SK-N-SH (cell line): ENCODE data around the gene IL4R. TPM values are rescaled to one million over a fixed set of nuclear protein-coding genes. Genes with fewer than 3 reads are reported as not detected.

ENCODE experiments used
- CTCF ChIA-PET: fragments of 300-600, 350-600 bp; formaldehyde crosslinking; extraction: SDS; loops from one replicate; lab custom pipeline; 2021; lab: Yijun Ruan, JAX
- POLR2A ChIA-PET: fragments of 350-600 bp; sonication (Branson Sonifier 250); formaldehyde crosslinking; extraction: SDS; loops from one replicate; lab custom pipeline; 2020; ENCODE audit warnings: antibody characterized with exemption, inconsistent platforms; lab: Yijun Ruan, JAX
- DNase-seq: peaks from one replicate; pipeline ENCODE4 v3.0.0; 2012
- H2AFZ ChIP-seq: fragments of 200-600 bp; sonication (generic); 2 replicates; pipeline ENCODE4 v1.8.1; 2016; ENCODE audit warnings: antibody characterized with exemption, mild to moderate bottlenecking, low read depth
- H3F3A ChIP-seq: fragments of 200-600 bp; sonication (generic); replicated peaks from 2 replicates; pipeline ENCODE3; 2016; ENCODE audit warnings: antibody characterized with exemption, mild to moderate bottlenecking; ENCODE audit not compliant: insufficient read depth
- H3K27ac ChIP-seq, 2 experiments: fragments of 200-500 bp in 1 of 2; fragments of 200-600 bp in 1 of 2; sonication (Bioruptor generic) in 1 of 2; sonication (generic), shearing (Covaris generic) in 1 of 2; 2 replicates each; pipeline versions ENCODE4 v1.5.1 to v1.6.1; 2014 to 2016; ENCODE audit warnings: low read depth in 2 of 2, inconsistent platforms in 1 of 2, low read length in 1 of 2, mild to moderate bottlenecking in 1 of 2, mixed read lengths in 1 of 2
- H3K27me3 ChIP-seq: fragments of 200-600 bp; sonication (generic), shearing (Covaris generic); 2 replicates; pipeline ENCODE4 v1.6.1; 2016; ENCODE audit warnings: mixed run types; ENCODE audit not compliant: insufficient read depth
- H3K36me3 ChIP-seq, 2 experiments: fragments of 200-500 bp in 1 of 2; fragments of 200-600 bp in 1 of 2; sonication (Bioruptor generic) in 1 of 2; sonication (generic) in 1 of 2; replicated peaks in 1 of 2; 2 replicates each; pipeline versions ENCODE3 to v1.5.1; 2014 to 2016; ENCODE audit warnings: low read length in 1 of 2, mild to moderate bottlenecking in 1 of 2; ENCODE audit not compliant: insufficient read depth in 2 of 2, control insufficient read depth in 1 of 2
- H3K4me1 ChIP-seq, 2 experiments: fragments of 200-500 bp in 1 of 2; fragments of 200-600 bp in 1 of 2; sonication (Bioruptor generic) in 1 of 2; sonication (generic), shearing (Covaris generic) in 1 of 2; 2 replicates each; pipeline versions ENCODE4 v1.5.1 to v1.6.1; 2014 to 2016; ENCODE audit warnings: low read depth in 1 of 2, low read length in 1 of 2, mixed run types in 1 of 2; ENCODE audit not compliant: insufficient read depth in 2 of 2, control insufficient read depth in 1 of 2
- H3K4me2 ChIP-seq: fragments of 200-600 bp; sonication (generic), shearing (Covaris generic); 2 replicates; pipeline ENCODE4 v1.6.1; 2017; ENCODE audit warnings: mixed run types
- H3K4me3 ChIP-seq, 2 experiments: fragments of 200-500 bp in 1 of 2; fragments of 200-600 bp in 1 of 2; sonication (Bioruptor generic) in 1 of 2; sonication (generic), shearing (Covaris generic) in 1 of 2; 2 replicates each; pipeline versions ENCODE4 v1.5.1 to v1.8.1; 2014 to 2016; ENCODE audit warnings: low read depth in 2 of 2, inconsistent platforms in 1 of 2, low read length in 1 of 2, mild to moderate bottlenecking in 1 of 2, mixed read lengths in 1 of 2, moderate library complexity in 1 of 2
- H3K79me2 ChIP-seq: fragments of 200-600 bp; sonication (generic); 2 replicates; pipeline ENCODE4 v1.8.1; 2017; ENCODE audit warnings: mild to moderate bottlenecking; ENCODE audit not compliant: insufficient read depth
- H3K9ac ChIP-seq: fragments of 200-600 bp; sonication (generic); 2 replicates; pipeline ENCODE4 v1.6.1; 2017; ENCODE audit warnings: mixed run types
- H3K9me2 ChIP-seq: fragments of 200-600 bp; sonication (generic); 2 replicates; pipeline ENCODE4 v1.6.1; 2017; ENCODE audit warnings: mixed run types
- H3K9me3 ChIP-seq: fragments of 200-600 bp; sonication (generic); 2 replicates; pipeline ENCODE4 v1.6.1; 2017; ENCODE audit warnings: mixed run types, mild to moderate bottlenecking, moderate library complexity
- H4K20me1 ChIP-seq: fragments of 200-600 bp; sonication (generic); 2 replicates; pipeline ENCODE4 v1.6.1; 2017; ENCODE audit warnings: mild to moderate bottlenecking, mixed run types; ENCODE audit not compliant: insufficient read depth
- CTCF ChIP-seq: fragments of 200-600 bp; sonication (generic); IDR thresholded peaks from 2 replicates; pipeline ENCODE4 v1.6.1; 2017; ENCODE audit warnings: antibody characterized with exemption, mild to moderate bottlenecking, moderate library complexity
- EP300 ChIP-seq, 2 experiments: IDR thresholded peaks; 2 replicates each; pipeline versions ENCODE4 v1.4.0 to v1.6.1; 2012; ENCODE audit warnings: borderline replicate concordance in 1 of 2, low read depth in 1 of 2, low read length in 1 of 2
- GABPA ChIP-seq: IDR thresholded peaks from 2 replicates; pipeline ENCODE4 v1.4.0; 2012; ENCODE audit warnings: low read depth, mild to moderate bottlenecking
- GATA2 ChIP-seq: sonication (generic); formaldehyde crosslinking; IDR thresholded peaks from 2 replicates; pipeline ENCODE4 v1.5.0; 2020; ENCODE audit warnings: mild to moderate bottlenecking, missing genetic modification reagents
- JUND ChIP-seq: IDR thresholded peaks from 2 replicates; pipeline ENCODE4 v1.4.0; 2012
- POLR2AphosphoS5 ChIP-seq: IDR thresholded peaks from 2 replicates; pipeline ENCODE4 v1.6.1; 2012; ENCODE audit warnings: low read depth, low read length
- RCOR1 ChIP-seq: fragments of 150-350 bp; IDR thresholded peaks from 2 replicates; pipeline ENCODE4 v1.6.1; 2017; ENCODE audit warnings: antibody characterized with exemption, low read length
- RFX5 ChIP-seq: IDR thresholded peaks from 2 replicates; pipeline ENCODE4 v1.6.1; 2012; ENCODE audit warnings: mild to moderate bottlenecking, improper control_type of control experiment, low read length
- TCF12 ChIP-seq: IDR thresholded peaks from 2 replicates; pipeline ENCODE4 v1.4.0; 2012
- ZBTB33 ChIP-seq: IDR thresholded peaks from 2 replicates; pipeline ENCODE4 v1.4.0; 2012; ENCODE audit warnings: low read depth, borderline replicate concordance
- WGBS: methylation state at CpG from one replicate; pipeline ENCODE4 v1.1.6; 2017; ENCODE audit warnings: low lambda C conversion rate; 5-methylcytosine and 5-hydroxymethylcytosine counted together
- polyA plus RNA-seq, 3 experiments: library from polyadenylated mRNA; depleted of rRNA; stranded (reverse); fragments of >200 nt; gene quantifications; 2 replicates each; pipeline ENCODE4 v1.2.3, GENCODE V29; 2012
- TF ChIP-seq, protein P1 (sequence below): fragments of 150-350 bp; IDR thresholded peaks from 2 replicates; pipeline ENCODE4 v1.6.1; 2017; ENCODE audit warnings: antibody characterized with exemption, low read length, low read depth, borderline replicate concordance
- TF ChIP-seq, protein P2 (sequence below): IDR thresholded peaks from 2 replicates; pipeline ENCODE4 v1.4.0; 2012; ENCODE audit warnings: low read depth, borderline replicate concordance

IL4R gene
- polyA plus RNA-seq, 1 of the 3 experiments (the other 2 are of a cell fraction) = 16.1 TPM

GRCh38 chr16:27337024-27337423 lies 23.2 kb downstream of the IL4R start:
- Histone ChIP-seq H3K79me2 (peaks cover 49% of the 10 kb centered on the region), H2AFZ (no peak overlapping the region)
- POLR2A ChIA-PET = no interaction called here

More at GRCh38 chr16:27337024-27337423, 23.2 kb downstream of the IL4R start:
- Histone ChIP-seq H3K27me3 (no peaks in the 10 kb centered on the region), H3K4me1 (peaks cover 0 to 16% of the 10 kb centered on the region in 2 experiments; a peak in 2 of 4 replicates), H3K27ac (no peak overlapping the region), H4K20me1 (no peaks in the 10 kb centered on the region), H3K9ac (no peak overlapping the region), H3K9me3 (no peaks in the 10 kb centered on the region), H3K4me2 (no peak overlapping the region), H3K4me3 (no peak overlapping the region), H3K36me3 (peaks cover 0 to 18% of the 10 kb centered on the region in 2 experiments), H3F3A (peaks cover 13% of the 10 kb centered on the region), H3K9me2 (no peaks in the 10 kb centered on the region)
- TF ChIP-seq TCF12 (no peak), GATA2 (CRISPR knock-in tag) (no peak), RCOR1 (no peak), CTCF (no peak), POLR2AphosphoS5 (no peak), ZBTB33 (no peak), JUND (no peak), GABPA (no peak), EP300 (IDR thresholded peaks at IDR 0.05; ENCODE audit: borderline replicate concordance in 1 of 2, low read depth in 1 of 2, low read length in 1 of 2) (no peak), RFX5 (no peak)
- TF ChIP-seq, protein P1, sequence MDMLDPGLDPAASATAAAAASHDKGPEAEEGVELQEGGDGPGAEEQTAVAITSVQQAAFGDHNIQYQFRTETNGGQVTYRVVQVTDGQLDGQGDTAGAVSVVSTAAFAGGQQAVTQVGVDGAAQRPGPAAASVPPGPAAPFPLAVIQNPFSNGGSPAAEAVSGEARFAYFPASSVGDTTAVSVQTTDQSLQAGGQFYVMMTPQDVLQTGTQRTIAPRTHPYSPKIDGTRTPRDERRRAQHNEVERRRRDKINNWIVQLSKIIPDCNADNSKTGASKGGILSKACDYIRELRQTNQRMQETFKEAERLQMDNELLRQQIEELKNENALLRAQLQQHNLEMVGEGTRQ = no peak
- TF ChIP-seq, protein P2, sequence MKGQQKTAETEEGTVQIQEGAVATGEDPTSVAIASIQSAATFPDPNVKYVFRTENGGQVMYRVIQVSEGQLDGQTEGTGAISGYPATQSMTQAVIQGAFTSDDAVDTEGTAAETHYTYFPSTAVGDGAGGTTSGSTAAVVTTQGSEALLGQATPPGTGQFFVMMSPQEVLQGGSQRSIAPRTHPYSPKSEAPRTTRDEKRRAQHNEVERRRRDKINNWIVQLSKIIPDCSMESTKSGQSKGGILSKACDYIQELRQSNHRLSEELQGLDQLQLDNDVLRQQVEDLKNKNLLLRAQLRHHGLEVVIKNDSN = no peak
- no peak for DNase-seq
- CTCF ChIA-PET = no interaction called here
- 97% methylated on average over 5 of the region's 6 CpGs for WGBS
